ENCODE data around the gene ENTPD6. TPM values are rescaled to one million over a fixed set of nuclear protein-coding genes. Genes with fewer than 3 reads are reported as not detected.

The ENTPD6 gene
- total RNA-seq, 2 experiments from 2014 or later = 39.4 to 42.8 TPM

GRCh38 chr20:25252686-25253421 is 57.3 kb downstream of the ENTPD6 start:
- ChIA-PET POLR2A (no interaction called here), CTCF (no interaction called here)
- intact Hi-C loops (cut with micrococcal nuclease) = no loop called here
- DNase-seq (peak; percentile 44), ATAC-seq (no peak)
- Mint-ChIP-seq H3K27ac (peak overlapping the region; percentile 66), H3K4me3 (no peak overlapping the region), H3K4me1 (ENCODE audit: low read depth) (peaks cover 63% of the 10 kb centered on the region), H3K9me3 (no peaks in the 10 kb centered on the region), H3K36me3 (ENCODE audit: low read depth) (peaks cover 14% of the 10 kb centered on the region), H3K27me3 (no peaks in the 10 kb centered on the region)
- TF ChIP-seq, protein P1, sequence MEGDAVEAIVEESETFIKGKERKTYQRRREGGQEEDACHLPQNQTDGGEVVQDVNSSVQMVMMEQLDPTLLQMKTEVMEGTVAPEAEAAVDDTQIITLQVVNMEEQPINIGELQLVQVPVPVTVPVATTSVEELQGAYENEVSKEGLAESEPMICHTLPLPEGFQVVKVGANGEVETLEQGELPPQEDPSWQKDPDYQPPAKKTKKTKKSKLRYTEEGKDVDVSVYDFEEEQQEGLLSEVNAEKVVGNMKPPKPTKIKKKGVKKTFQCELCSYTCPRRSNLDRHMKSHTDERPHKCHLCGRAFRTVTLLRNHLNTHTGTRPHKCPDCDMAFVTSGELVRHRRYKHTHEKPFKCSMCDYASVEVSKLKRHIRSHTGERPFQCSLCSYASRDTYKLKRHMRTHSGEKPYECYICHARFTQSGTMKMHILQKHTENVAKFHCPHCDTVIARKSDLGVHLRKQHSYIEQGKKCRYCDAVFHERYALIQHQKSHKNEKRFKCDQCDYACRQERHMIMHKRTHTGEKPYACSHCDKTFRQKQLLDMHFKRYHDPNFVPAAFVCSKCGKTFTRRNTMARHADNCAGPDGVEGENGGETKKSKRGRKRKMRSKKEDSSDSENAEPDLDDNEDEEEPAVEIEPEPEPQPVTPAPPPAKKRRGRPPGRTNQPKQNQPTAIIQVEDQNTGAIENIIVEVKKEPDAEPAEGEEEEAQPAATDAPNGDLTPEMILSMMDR (IDR thresholded peaks at IDR 0.05) = no peak

- no peaks in the 10 kb centered on the region for H3K9me3 Mint-ChIP-seq
- intact Hi-C loops (cut with micrococcal nuclease) = no loop called here
- H3K36me3 Mint-ChIP-seq (ENCODE audit: low read depth) = peaks cover 12% of the 10 kb centered on the region
- POLR2A ChIA-PET = interaction anchor here (0.6 kb wide), 1 partner anchor 11 kb away, joined by 3 read pairs; no protein-coding TSS in a partner anchor
- no peak for DNase-seq
- CTCF ChIA-PET = no interaction called here
- no peaks in the 10 kb centered on the region for H3K27me3 Mint-ChIP-seq
- H3K4me1 Mint-ChIP-seq (ENCODE audit: low read depth) = peaks cover 70% of the 10 kb centered on the region
- ATAC-seq = no peak
- TF ChIP-seq, protein P1 (IDR thresholded peaks at IDR 0.05) = no peak
- H3K27ac Mint-ChIP-seq = no peak overlapping the region
- no peak overlapping the region for H3K4me3 Mint-ChIP-seq
Observed at GRCh38 chr20:25253606-25254275, 58.2 kb downstream of the ENTPD6 start.

GRCh38 chr20:25254571-25254970 is 59.1 kb downstream of the ENTPD6 start:
- intact Hi-C loops (cut with micrococcal nuclease) = no loop called here
- Mint-ChIP-seq H3K4me1 (ENCODE audit: low read depth) (peaks cover 74% of the 10 kb centered on the region), H3K27me3 (no peaks in the 10 kb centered on the region), H3K4me3 (no peak overlapping the region), H3K27ac (no peak overlapping the region), H3K9me3 (no peaks in the 10 kb centered on the region), H3K36me3 (ENCODE audit: low read depth) (peaks cover 15% of the 10 kb centered on the region)
- TF ChIP-seq, protein P1 (IDR thresholded peaks at IDR 0.05) = no peak
- ATAC-seq (no peak), DNase-seq (no peak)
- ChIA-PET CTCF (no interaction called here), POLR2A (no interaction called here)

DNA sequence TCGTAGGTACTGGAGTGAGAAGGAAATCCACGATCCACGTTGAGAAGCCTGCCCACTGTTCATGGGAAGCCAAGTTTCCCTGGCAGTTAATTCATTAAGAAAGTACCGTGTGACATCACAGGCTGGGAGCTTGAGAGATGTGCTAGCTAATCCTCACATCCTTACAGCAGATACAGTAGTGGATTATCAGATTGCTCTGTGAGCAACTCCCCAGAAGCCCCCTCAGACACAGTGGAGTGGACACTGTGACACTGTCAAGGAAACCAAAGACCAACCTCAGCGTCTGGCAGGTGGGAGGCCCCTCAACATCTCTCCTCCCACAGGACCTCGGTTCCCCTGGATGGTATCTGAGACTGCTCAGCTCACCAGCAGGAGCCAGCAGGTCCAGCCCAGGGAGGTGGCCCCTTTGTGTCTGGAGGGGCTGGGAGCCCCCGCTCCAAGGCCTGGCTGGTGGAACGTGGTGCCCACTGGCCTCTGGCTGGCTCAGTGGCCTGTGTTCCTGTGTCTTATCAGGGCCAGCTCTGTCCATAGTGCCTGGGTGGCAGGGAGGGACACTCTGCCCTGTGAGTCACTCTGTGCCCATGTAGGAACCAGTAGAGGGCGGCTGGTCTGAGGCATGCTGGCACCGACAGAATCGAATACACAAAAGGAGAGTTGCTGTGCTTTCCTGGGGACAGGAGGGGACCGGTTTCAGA is 59.6 kb downstream of the ENTPD6 start:
- Mint-ChIP-seq H3K4me3 (no peak overlapping the region), H3K9me3 (no peaks in the 10 kb centered on the region), H3K27me3 (no peaks in the 10 kb centered on the region), H3K27ac (no peak overlapping the region), H3K4me1 (ENCODE audit: low read depth) (peaks cover 75% of the 10 kb centered on the region), H3K36me3 (ENCODE audit: low read depth) (peaks cover 17% of the 10 kb centered on the region)
- ATAC-seq (no peak), DNase-seq (no peak)
- intact Hi-C loops (cut with micrococcal nuclease) = loop anchor here (5.0 kb wide), 1 partner anchor 58 kb away; the partner anchor contains the start of gene ENTPD6
- TF ChIP-seq, protein P1 (IDR thresholded peaks at IDR 0.05) = no peak
- ChIA-PET POLR2A (interaction anchor here (6.3 kb wide), 1 partner anchor 7 kb away, joined by 41 read pairs; the partner anchor contains the start of gene PYGB), CTCF (no interaction called here)

Data from activated CD8-positive, alpha-beta T cell treated with anti-CD3 and anti-CD28 coated beads for 36 hours (primary cell).